ENCODE data around the gene ATP6V1G3. TPM values are rescaled to one million over a fixed set of nuclear protein-coding genes. Genes with fewer than 3 reads are reported as not detected.
"Not testable (repeated sequence)": the region's sequence is repeated elsewhere in the genome, so short reads cannot be mapped to it uniquely, and the experiment has no call there.

ATP6V1G3 gene
- total RNA-seq, 1 donor from 2014 or later: not detected

- no peak for DNase-seq (ENCODE audit: low spot score)
Observed at GRCh38 chr1:198498103-198498385, 42.4 kb downstream of the ATP6V1G3 start.

GRCh38 chr1:198497326-198498102 is 43.0 kb downstream of the ATP6V1G3 start:
- no peak for DNase-seq (ENCODE audit: low spot score)

- DNase-seq (ENCODE audit: low spot score): no peak
Observed at GRCh38 chr1:198496216-198497143, 44.0 kb downstream of the ATP6V1G3 start.

- no peak for DNase-seq (ENCODE audit: low spot score)
Observed at GRCh38 chr1:198495631-198496030, 44.8 kb downstream of the ATP6V1G3 start.

DNA sequence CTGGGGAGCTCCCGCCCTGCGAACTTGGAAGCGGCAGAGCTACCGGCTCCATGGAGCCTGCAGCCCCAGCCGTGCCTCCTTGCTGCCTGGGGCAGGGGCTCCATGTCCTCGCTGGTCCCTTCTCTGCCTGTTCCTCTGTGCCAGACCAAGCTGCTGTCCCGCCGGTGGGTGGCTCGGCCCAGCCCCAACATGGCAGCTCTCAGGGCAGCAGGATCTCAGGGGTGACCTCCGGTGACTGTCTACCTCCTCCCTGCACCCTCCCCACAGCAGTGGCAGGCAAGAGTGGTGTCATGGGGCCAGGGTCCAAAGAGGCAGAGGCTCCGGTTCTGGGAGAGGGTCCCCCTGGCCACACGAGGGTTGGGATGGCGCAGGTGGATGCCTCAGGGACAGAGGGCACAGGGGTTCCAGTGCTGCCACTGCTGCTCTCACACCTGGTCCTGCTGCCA is 45.8 kb downstream of the ATP6V1G3 start:
- no peak for DNase-seq (ENCODE audit: low spot score)

GRCh38 chr1:198494139-198494538 is 46.3 kb downstream of the ATP6V1G3 start:
- DNase-seq (ENCODE audit: low spot score): no peak

DNA sequence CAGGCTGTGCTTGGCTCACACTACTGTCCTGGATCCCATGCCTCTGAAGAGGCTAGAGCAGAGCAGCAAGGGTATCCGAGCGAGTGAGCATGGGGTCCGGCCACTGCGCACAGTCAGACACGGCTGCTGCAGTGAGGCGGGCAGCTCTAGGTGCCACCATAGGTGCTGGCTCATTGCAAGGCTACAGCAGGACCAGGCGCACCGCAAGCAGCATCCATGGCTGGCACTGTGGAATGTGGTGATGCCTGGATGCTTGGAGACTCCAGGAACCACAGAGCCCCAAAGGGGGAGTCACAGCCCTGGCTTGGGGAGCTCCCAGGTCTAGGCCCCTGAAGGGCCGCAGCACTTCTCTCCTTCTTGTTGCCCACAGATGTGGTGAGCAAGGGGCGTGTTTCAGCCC is 47.2 kb downstream of the ATP6V1G3 start:
- no peak for DNase-seq (ENCODE audit: low spot score)

DNA sequence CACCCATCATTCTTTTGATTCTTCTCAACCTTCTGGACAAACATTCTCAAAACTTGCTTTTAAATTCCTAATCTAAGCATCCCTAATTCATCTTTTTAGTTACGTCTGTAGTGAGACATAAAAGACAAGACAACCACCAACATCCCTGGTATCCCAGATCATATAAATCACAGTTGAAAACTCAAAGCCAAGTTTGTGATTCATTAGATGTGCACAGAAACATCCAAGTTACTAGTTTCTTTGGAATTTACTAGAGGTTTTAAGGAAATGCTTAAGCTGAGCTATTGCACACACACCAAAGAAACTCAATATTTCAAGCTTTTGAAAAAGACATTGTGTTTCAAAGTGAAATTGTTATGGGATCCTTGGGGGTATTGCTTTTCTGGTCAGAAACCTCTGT is 47.6 kb downstream of the ATP6V1G3 start:
- no peak for DNase-seq (ENCODE audit: low spot score)

DNA sequence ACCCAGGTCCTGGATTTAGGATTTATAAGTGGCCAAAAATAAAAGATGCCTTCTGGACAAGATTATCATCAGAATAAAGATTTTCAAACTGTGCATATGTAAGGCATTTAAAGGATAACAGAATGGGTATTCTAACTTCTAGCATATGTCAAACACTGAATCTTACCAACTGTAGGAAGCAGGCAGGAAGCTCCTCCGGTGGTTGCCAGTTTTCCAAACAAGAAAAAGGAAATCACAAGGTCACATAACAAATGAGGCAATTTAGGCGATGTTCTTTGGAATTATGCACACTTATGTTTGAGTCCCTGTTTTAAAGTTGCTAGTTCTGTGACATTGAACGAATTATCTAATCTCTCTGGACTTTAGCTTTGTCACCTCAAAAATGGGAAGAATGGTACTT is 48.9 kb downstream of the ATP6V1G3 start:
- no peak for DNase-seq (ENCODE audit: low spot score)

DNA sequence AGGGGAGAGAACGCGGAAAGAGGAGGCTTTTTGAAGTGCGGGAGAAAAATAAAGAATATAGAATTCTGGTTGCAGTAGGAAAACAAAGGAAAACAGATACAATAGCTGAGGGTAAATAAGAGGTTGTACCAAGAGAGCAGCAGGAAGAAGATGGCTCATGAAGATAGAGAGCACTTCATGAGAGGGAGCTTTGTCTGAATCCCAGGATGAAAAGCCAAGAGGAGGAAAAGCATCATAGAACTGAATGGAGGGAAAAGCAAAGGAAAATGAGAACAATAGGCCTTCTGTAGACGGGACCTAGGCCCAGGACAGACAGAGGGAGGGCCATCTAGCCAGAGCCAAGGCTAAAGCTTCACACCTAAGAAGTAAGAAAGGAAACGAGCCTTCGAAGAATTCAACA is 49.5 kb downstream of the ATP6V1G3 start:
- no peak for DNase-seq (ENCODE audit: low spot score)

GRCh38 chr1:198490224-198490623 is 50.3 kb downstream of the ATP6V1G3 start:
- DNase-seq (ENCODE audit: low spot score): no peak

DNA sequence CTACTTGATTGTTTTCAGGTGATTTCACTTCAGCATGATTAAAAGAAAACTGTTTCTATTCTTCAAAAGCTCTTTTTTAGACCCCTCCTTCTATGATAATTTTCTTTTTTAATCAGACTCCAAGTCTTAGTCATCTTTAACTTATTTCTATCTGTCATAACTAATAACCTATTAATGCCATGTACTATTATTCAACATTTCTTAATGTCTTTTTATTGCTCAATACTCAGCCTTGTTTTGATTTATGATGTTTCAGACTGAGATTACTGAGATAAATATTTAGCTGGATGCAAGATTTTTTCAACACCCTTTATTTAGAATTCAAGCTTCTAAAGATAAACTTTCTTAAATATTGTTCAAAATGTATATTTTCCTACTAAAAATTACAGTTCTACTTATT is 53.6 kb downstream of the ATP6V1G3 start:
- no peak for DNase-seq (ENCODE audit: low spot score)

GRCh38 chr1:198483645-198484044 is 56.8 kb downstream of the ATP6V1G3 start:
- DNase-seq (ENCODE audit: low spot score): no peak

- DNase-seq (ENCODE audit: low spot score): no peak
Observed at GRCh38 chr1:198483006-198483405, 57.5 kb downstream of the ATP6V1G3 start.

DNA sequence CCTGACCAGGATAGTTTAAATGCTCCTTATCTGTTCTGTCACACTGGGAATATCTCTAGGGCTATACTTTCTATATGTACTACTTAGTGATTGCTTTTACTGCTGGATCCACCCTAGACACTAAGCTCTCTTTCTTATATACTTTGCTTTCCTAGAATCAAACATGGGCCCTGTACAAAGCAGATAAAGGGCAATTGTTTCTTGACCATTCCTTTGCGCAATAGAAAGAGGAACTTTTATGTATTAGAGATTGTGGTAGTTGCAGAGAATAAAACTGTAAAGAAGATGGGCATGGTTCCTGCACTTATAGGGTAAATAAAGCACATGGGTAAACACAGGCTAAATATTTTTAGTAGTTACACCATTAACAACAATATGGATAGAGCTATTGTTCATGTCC is 58.8 kb downstream of the ATP6V1G3 start:
- DNase-seq (ENCODE audit: low spot score): no peak

DNA sequence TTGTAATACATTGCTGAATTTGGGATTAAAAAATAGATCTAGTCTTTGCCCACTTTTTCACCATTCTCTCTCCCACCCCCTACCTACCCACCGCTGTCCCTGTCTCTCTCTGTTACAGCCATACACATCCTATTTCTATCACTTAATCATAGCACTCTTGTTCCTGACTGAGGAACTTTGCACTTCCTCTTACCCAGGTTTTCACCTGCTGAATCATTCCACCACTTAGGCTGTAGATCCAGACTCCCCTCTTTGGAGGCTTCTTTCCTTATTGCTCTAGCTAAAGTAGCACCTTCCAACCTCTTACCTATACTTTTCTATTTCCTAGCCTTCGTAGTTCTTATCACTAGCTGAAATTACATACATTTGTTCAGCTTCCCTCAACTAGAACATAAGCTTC is 59.6 kb downstream of the ATP6V1G3 start:
- no peak for DNase-seq (ENCODE audit: low spot score)

DNA sequence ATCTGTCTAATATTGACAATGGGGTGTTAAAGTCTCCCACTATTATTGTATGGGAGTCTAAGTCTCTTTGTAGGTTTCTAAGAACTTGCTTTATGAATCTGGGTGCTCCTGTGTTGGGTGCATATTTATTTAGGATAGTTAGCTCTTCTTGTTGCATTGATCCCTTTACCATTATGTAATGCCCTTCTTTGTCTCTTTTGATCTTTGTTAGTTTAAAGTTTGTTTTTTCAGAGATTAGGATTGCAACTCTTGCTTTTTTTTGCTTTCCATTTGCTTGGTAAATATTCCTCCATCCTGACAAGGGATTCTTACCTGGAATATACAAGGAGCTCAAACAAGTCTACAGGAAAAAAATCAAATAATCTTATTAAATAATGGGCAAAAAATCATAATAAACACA is 63.1 kb downstream of the ATP6V1G3 start:
- DNase-seq (ENCODE audit: low spot score): not testable (repeated sequence)

Other genes with a start within 250 kb of the ATP6V1G3 start
- 65.8 TPM for gene PTPRC, start 98.4 kb upstream of the ATP6V1G3 start, total RNA-seq

Measured in mesenteric fat pad (tissue), 1 donor.